Measurements from ENCODE around the gene EMC10.

DNA sequence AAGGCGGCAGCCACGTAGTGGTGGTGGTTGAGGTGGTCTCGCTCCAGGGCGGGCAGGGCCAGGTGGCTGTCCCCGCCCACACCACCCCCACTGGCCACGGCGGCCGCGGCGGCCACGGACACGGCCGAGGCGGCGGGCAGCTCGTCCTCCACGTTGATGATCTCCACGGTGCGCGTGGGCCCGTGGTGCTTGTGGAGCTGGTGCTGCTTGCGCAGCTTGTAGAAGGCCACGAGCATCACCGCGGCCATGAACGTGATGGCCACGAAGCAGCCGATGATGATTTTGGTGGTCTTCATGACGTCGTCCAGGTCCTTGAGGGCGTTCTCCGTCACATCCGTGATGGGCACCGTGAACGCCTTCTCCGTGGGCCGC lies 41.4 kb downstream of the EMC10 start:
- TF ChIP-seq, protein P1, sequence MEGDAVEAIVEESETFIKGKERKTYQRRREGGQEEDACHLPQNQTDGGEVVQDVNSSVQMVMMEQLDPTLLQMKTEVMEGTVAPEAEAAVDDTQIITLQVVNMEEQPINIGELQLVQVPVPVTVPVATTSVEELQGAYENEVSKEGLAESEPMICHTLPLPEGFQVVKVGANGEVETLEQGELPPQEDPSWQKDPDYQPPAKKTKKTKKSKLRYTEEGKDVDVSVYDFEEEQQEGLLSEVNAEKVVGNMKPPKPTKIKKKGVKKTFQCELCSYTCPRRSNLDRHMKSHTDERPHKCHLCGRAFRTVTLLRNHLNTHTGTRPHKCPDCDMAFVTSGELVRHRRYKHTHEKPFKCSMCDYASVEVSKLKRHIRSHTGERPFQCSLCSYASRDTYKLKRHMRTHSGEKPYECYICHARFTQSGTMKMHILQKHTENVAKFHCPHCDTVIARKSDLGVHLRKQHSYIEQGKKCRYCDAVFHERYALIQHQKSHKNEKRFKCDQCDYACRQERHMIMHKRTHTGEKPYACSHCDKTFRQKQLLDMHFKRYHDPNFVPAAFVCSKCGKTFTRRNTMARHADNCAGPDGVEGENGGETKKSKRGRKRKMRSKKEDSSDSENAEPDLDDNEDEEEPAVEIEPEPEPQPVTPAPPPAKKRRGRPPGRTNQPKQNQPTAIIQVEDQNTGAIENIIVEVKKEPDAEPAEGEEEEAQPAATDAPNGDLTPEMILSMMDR (IDR thresholded peaks at IDR 0.05) = no peak
- no peak for TF ChIP-seq POLR2AphosphoS5 (IDR thresholded peaks at IDR 0.05)

Data from prostate gland (tissue), 2 donors.